GM10248 (cell line): ENCODE measurements around the gene ZBED5.

ENCODE experiments used
- CTCF ChIA-PET: fragments of 300-600 bp; sonication (Branson Sonifier 250); formaldehyde crosslinking; extraction: SDS; loops from one replicate; lab custom pipeline; 2021; ENCODE audit warnings: antibody characterized with exemption; lab: Yijun Ruan, JAX
- POLR2A ChIA-PET: fragments of 350-650 bp; sonication (Branson Sonifier 250); formaldehyde crosslinking; extraction: SDS; loops from one replicate; lab custom pipeline; 2020; ENCODE audit warnings: antibody characterized with exemption; lab: Yijun Ruan, JAX
- DNase-seq: peaks from one replicate; pipeline ENCODE4 v3.0.0; 2012; ENCODE audit errors: extremely low spot score
- TF ChIP-seq, protein P1 (sequence below): IDR thresholded peaks from 2 replicates; pipeline ENCODE4 v1.5.1; 2012; ENCODE audit warnings: mild to moderate bottlenecking, low read depth; ENCODE audit errors: extremely low read depth, missing control alignments, control extremely low read depth

ZBED5 gene

DNA sequence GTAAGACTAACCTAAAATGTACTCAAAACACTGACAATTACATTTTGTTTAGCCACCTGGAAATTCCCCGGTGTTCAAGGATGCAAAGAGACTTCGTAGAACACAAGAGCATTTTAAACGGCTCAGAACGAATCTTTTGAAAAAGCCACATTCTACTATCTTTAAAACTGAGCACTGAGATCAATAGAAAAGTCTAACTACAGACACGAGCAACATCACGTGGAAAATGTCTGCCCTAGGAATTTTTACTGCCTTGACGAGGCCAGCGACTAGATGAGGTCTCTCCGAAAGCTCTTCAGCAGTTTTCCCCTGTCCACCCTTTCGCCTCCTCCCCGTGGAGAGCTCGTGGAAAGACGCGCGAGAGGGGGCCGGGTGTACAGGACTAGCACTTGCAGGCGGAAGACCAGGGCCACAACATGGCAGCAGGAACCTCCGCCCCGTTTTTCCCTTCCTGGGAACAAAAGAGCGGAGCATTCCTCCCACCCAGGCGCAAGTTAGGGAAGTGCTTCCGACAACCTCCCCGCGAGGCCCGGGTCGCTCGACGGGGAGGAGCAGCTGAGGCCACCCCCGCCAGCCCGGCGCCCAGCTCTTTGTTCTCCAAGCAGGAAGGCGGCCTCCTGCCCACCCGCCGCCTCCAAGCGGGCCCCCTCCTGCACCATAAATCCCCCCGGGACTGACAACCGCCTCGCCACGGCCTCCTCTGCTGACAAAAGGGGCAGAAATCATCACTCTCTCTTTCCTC, 50.2 kb downstream of the ZBED5 start:
- peak; percentile 32 for DNase-seq
- POLR2A ChIA-PET, result interaction anchor here (0.6 to 2.9 kb wide), 8 partner anchors 11 to 124 kb away, joined by 5 to 79 read pairs (median 7); partner anchors contain the start of gene ZBED5
- CTCF ChIA-PET, result interaction anchor here (3.1 kb wide), 1 partner anchor 15 kb away, joined by 36 read pairs; no protein-coding TSS in a partner anchor
- TF ChIP-seq, protein P1, sequence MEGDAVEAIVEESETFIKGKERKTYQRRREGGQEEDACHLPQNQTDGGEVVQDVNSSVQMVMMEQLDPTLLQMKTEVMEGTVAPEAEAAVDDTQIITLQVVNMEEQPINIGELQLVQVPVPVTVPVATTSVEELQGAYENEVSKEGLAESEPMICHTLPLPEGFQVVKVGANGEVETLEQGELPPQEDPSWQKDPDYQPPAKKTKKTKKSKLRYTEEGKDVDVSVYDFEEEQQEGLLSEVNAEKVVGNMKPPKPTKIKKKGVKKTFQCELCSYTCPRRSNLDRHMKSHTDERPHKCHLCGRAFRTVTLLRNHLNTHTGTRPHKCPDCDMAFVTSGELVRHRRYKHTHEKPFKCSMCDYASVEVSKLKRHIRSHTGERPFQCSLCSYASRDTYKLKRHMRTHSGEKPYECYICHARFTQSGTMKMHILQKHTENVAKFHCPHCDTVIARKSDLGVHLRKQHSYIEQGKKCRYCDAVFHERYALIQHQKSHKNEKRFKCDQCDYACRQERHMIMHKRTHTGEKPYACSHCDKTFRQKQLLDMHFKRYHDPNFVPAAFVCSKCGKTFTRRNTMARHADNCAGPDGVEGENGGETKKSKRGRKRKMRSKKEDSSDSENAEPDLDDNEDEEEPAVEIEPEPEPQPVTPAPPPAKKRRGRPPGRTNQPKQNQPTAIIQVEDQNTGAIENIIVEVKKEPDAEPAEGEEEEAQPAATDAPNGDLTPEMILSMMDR, result no peak

DNA sequence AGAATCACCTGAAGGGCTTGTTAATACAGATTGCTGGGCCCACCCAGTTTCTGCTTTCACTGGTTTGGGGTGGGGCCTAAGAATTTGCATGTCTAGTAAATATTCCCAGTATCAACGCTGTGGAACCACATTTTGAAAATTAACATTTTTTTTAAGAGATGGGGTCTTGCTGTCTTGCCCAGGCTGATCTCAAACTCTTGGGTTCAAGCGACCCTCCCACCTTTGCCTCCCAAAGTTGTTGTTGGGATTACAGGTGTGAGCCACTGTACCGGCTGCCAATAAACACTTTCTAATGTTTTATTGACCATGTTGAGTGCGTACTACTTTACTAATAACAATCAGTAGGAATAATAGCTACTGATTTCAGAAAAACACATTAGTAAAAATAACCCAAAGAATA, 51.6 kb downstream of the ZBED5 start:
- TF ChIP-seq, protein P1, result no peak
- POLR2A ChIA-PET, result no interaction called here
- DNase-seq, result no peak
- CTCF ChIA-PET, result interaction anchor here (7.2 kb wide), 1 partner anchor 15 kb away, joined by 81 read pairs; no protein-coding TSS in a partner anchor

DNA sequence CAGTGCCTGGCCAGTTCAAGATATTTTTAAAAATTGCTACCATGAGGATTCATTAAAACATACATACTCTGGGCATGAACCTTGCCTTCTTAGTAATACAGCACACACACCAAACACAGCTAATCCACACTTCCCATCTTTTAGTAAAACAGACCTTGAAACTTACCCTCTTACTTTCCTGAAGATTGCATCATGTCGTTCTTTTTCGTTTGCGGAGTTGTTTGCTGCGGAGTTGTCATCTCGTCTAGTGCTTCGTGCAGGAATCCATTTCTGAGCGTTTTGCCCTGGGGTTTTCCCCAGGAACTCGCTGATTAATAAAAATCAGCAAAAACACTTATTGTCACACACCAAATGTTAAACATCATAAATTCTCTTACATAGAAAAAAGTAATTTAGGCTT, 52.1 kb downstream of the ZBED5 start:
- POLR2A ChIA-PET, result interaction anchor here (0.7 to 3.7 kb wide), 2 partner anchors 9 to 13 kb away, joined by 3 to 30 read pairs; no protein-coding TSS in a partner anchor
- DNase-seq, result no peak
- TF ChIP-seq, protein P1, result no peak
- CTCF ChIA-PET, result interaction anchor here (7.2 kb wide), 1 partner anchor 14 kb away, joined by 81 read pairs; no protein-coding TSS in a partner anchor

DNA sequence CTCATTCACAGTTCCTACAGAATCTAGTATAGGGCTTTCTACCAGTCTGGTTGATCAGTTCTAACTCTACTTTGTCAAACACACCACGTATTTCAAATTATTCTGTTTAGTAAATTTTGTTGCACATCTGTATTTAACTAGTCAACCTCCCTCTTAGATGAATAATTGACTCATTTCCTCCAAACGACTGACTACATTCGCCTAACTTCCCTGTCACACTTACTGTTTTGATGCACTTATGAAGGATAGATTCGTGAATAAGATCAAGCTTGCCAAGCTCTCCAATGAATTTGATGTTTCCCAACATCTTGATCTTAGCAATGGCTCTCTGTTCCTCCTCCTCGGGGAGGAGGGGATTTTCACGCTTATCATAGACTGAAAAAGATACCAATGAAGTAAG, 54.2 kb downstream of the ZBED5 start:
- no peak for DNase-seq
- ChIA-PET POLR2A (interaction anchor here (0.7 to 3.7 kb wide), 6 partner anchors 8 to 349 kb away, joined by 3 to 30 read pairs (median 6); partner anchors contain the start of gene AMPD3), CTCF (interaction anchor here (0.8 to 7.2 kb wide), 6 partner anchors 8 to 218 kb away, joined by 3 to 81 read pairs (median 5); no protein-coding TSS in a partner anchor)
- TF ChIP-seq, protein P1, result no peak
